Activated effector memory CD4-positive, alpha-beta T cell treated with Interleukin-2 at 50 U/mL for 16 hours (primary cell): ENCODE measurements around the gene NXPH2.

Experiments used
- DNase-seq: peaks from one replicate; pipeline ENCODE4 v3.0.0-alpha.2; 2020

NXPH2 gene

GRCh38 chr2:138630164-138630563, 150.0 kb downstream of the NXPH2 start:
- no peak for DNase-seq

- DNase-seq = no peak
These were observed 154.0 kb downstream of the NXPH2 start for GRCh38 chr2:138626148-138626547.

- DNase-seq = no peak
These were observed 157.6 kb downstream of the NXPH2 start for GRCh38 chr2:138622613-138623012.

- no peak for DNase-seq
These were observed 159.1 kb downstream of the NXPH2 start for GRCh38 chr2:138621139-138621538.

- no peak for DNase-seq
These were observed 159.8 kb downstream of the NXPH2 start for GRCh38 chr2:138620431-138620830.
